ENCODE results near the gene FRMD3.
A peak's percentile ranks its signal among the peaks of the same experiment; 100 is the strongest.

Gene FRMD3

DNA sequence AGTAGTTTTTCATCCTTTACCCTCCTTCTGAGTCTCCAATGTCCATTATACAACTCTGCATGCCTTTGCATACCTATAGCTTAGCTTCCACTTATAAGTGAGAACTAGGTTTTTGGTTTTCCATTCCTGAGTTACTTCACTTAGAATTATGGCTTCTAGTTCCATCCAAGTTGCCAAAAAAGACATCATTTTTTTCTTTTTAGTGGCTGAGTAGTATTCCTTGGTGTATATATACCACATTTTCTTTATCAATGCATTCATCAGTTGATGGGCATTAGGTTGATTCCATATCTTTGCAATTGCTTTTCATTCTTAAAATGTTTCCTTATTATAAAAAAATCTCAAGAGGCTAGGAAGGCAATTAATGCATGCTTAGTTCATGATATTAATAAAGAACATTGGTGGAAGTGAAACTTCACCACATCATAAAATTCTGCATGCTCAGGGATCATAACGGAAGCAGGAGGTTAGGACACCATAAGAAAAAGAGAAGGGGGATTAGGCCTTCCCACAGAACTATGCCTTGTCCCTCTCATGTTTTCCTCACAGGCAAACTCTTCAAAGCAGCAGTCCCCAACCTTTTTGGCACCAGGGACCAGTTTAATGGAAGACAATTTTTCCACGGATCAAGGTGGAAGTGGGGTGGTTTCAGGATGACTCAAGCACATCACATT is 105.2 kb downstream of the FRMD3 start:
- no peak overlapping the region for H3K4me3 ChIP-seq (ENCODE audit: low read depth in 1 of 5, low read length in 5 of 5)
- no peak overlapping the region for H3K27ac ChIP-seq (ENCODE audit: low read depth, low read length)
- no peaks in the 10 kb centered on the region for H3K36me3 ChIP-seq (ENCODE audit: control insufficient read depth in 5 of 5, insufficient read depth in 5 of 5, low read length in 5 of 5)
- no peak overlapping the region for H3K9ac ChIP-seq (ENCODE audit: low read length in 5 of 5)
- H3K9me3 ChIP-seq (ENCODE audit: control insufficient read depth in 5 of 5, low read length in 5 of 5), result no peaks in the 10 kb centered on the region
- peaks cover 7 to 41% (median 34%) of the 10 kb centered on the region in 5 donors for H3K4me1 ChIP-seq (ENCODE audit: control insufficient read depth in 5 of 5, insufficient read depth in 5 of 5, low read length in 5 of 5)
- no peaks in the 10 kb centered on the region for H3K27me3 ChIP-seq (ENCODE audit: control insufficient read depth in 5 of 5, insufficient read depth in 4 of 5, low read length in 5 of 5)

DNA sequence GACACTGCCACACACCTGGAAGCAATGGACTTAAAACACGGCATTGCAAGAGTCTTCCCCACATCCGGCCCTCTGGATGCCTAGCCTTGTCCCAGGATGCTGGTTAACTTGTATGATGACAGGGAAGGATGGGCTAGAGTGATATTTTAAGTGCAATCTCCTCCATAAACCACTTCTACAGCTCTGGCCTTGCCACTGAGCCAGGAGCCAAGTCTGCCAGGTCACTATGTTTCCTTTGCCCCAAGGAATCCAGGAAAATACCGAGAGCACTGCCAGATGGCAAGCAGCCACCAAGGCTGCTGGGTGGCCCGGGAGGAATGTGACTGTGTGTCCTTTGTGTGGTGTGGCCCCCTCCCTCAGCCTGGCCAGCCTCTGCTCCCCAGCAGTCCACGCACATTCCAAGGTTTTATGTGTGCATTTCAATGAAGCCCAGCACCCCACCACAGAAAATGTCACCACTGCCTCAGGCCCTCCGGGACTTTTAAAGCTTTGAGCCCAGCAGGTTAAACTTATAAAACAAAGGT is 106.0 kb downstream of the FRMD3 start:
- peak overlapping the region in 2 of 5 donors; percentile 8 to 21 for H3K4me3 ChIP-seq (ENCODE audit: low read depth in 1 of 5, low read length in 5 of 5)
- H3K9ac ChIP-seq (ENCODE audit: low read length in 5 of 5), result no peak overlapping the region
- H3K9me3 ChIP-seq (ENCODE audit: control insufficient read depth in 5 of 5, low read length in 5 of 5), result no peaks in the 10 kb centered on the region
- H3K36me3 ChIP-seq (ENCODE audit: control insufficient read depth in 5 of 5, insufficient read depth in 5 of 5, low read length in 5 of 5), result no peaks in the 10 kb centered on the region
- peaks cover 7 to 44% (median 34%) of the 10 kb centered on the region in 5 donors for H3K4me1 ChIP-seq (ENCODE audit: control insufficient read depth in 5 of 5, insufficient read depth in 5 of 5, low read length in 5 of 5)
- H3K27me3 ChIP-seq (ENCODE audit: control insufficient read depth in 5 of 5, insufficient read depth in 4 of 5, low read length in 5 of 5), result no peaks in the 10 kb centered on the region
- H3K27ac ChIP-seq (ENCODE audit: low read depth, low read length), result peak overlapping the region; percentile 33

DNA sequence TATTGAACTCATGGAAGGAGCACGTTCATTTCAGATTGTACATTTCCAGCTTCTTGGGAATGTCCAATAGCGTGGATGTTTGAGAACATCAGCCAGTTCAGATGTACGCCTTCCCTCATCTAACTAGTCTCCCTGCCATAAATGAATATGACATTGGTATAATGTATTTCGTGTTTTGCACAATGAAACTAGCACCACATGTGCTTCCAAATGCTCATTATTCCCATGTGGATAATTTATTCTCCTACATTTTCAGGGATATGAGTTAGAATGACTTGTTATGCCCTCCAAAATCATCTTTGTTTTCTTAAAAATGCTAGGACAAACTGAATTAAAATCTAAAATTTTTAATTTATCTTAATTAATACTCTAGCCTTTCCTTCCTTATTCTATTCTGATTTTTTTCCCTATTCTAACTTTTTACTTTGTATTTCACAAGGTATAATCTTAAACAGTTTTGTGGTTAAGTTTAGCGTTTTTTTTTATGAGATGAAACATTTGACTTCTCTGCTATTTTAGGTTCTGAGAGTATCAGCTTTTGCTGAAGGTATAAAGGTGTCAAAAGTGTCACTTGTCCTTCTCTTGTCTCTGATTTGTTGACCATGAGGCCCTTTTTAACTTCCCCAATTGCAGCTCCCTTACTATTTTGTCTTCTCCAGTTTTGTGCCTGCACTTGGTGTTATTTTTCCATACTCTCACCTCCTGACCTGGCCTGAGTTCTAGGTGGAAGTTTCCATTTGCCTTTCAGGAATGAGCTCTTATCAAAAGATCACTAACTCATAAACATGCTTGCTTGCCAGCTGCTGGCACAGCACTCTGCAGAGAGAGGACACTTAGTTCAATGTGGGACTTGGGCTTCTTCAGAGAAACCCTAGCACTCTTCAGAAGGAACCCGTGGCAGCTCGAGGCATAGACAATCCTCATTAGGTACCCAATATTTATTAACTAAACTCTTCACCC is 106.8 kb downstream of the FRMD3 start:
- Histone ChIP-seq H3K27me3 (ENCODE audit: control insufficient read depth in 5 of 5, insufficient read depth in 4 of 5, low read length in 5 of 5) (no peaks in the 10 kb centered on the region), H3K27ac (ENCODE audit: low read depth, low read length) (peak overlapping the region; percentile 33), H3K4me1 (ENCODE audit: control insufficient read depth in 5 of 5, insufficient read depth in 5 of 5, low read length in 5 of 5) (peaks cover 7 to 51% (median 40%) of the 10 kb centered on the region in 5 donors), H3K4me3 (ENCODE audit: low read depth in 1 of 5, low read length in 5 of 5) (peak overlapping the region in 2 of 5 donors; percentile 8 to 21), H3K36me3 (ENCODE audit: control insufficient read depth in 5 of 5, insufficient read depth in 5 of 5, low read length in 5 of 5) (no peaks in the 10 kb centered on the region), H3K9ac (ENCODE audit: low read length in 5 of 5) (no peak overlapping the region), H3K9me3 (ENCODE audit: control insufficient read depth in 5 of 5, low read length in 5 of 5) (no peaks in the 10 kb centered on the region)

DNA sequence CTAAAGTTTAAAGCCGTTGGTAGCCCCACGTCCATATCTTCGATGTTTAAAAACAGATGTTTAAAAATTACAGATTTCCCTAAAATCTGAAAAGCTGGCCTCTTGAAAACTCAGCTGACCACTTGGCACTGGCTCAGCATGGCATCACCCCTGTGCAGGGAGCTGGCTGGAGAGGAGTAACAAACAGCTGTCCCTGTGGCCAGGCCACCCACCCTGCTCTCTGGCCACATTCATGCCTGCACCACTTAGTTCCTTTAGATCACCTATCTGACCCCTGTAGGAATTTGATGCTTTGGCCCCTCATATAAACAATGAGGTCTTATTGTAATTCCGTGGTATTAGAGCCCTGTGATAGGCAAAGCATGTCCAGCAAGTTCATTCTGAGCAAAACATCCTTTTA is 107.5 kb downstream of the FRMD3 start:
- Histone ChIP-seq H3K9ac (ENCODE audit: low read length in 5 of 5) (no peak overlapping the region), H3K4me1 (ENCODE audit: control insufficient read depth in 5 of 5, insufficient read depth in 5 of 5, low read length in 5 of 5) (peaks cover 7 to 58% (median 45%) of the 10 kb centered on the region in 5 donors)

DNA sequence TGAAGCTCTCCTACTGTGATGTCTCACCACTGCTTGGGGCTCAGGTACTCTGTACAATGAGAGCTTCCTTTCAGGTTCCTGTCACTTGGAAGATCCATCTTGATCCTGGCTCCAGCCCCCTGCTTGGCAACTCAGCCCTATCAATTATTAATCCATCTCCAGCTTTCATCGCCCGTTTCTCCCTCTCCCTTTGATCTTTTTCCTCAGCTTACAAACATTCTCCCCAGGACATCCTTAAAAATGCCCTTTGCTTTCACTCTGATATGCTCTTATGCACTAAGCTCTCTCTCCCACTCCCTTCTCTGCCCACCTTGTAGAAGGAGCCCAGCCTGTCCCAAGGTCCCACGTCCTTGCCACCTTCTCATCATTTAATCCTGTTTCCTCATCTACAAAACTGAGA is 109.0 kb downstream of the FRMD3 start:
- Histone ChIP-seq H3K4me3 (ENCODE audit: low read depth in 1 of 5, low read length in 5 of 5) (no peak overlapping the region), H3K27me3 (ENCODE audit: control insufficient read depth in 5 of 5, insufficient read depth in 4 of 5, low read length in 5 of 5) (no peaks in the 10 kb centered on the region), H3K27ac (ENCODE audit: low read depth, low read length) (no peak overlapping the region), H3K4me1 (ENCODE audit: control insufficient read depth in 5 of 5, insufficient read depth in 5 of 5, low read length in 5 of 5) (peaks cover 7 to 54% (median 42%) of the 10 kb centered on the region in 5 donors), H3K36me3 (ENCODE audit: control insufficient read depth in 5 of 5, insufficient read depth in 5 of 5, low read length in 5 of 5) (no peaks in the 10 kb centered on the region), H3K9me3 (ENCODE audit: control insufficient read depth in 5 of 5, low read length in 5 of 5) (no peaks in the 10 kb centered on the region), H3K9ac (ENCODE audit: low read length in 5 of 5) (no peak overlapping the region)

More for the DNA sequence above, 107.5 kb downstream of the FRMD3 start:
- no peak overlapping the region for H3K4me3 ChIP-seq (ENCODE audit: low read depth in 1 of 5, low read length in 5 of 5)
- H3K9me3 ChIP-seq (ENCODE audit: control insufficient read depth in 5 of 5, low read length in 5 of 5), result no peaks in the 10 kb centered on the region
- H3K36me3 ChIP-seq (ENCODE audit: control insufficient read depth in 5 of 5, insufficient read depth in 5 of 5, low read length in 5 of 5), result no peaks in the 10 kb centered on the region
- no peaks in the 10 kb centered on the region for H3K27me3 ChIP-seq (ENCODE audit: control insufficient read depth in 5 of 5, insufficient read depth in 4 of 5, low read length in 5 of 5)
- no peak overlapping the region for H3K27ac ChIP-seq (ENCODE audit: low read depth, low read length)

DNA sequence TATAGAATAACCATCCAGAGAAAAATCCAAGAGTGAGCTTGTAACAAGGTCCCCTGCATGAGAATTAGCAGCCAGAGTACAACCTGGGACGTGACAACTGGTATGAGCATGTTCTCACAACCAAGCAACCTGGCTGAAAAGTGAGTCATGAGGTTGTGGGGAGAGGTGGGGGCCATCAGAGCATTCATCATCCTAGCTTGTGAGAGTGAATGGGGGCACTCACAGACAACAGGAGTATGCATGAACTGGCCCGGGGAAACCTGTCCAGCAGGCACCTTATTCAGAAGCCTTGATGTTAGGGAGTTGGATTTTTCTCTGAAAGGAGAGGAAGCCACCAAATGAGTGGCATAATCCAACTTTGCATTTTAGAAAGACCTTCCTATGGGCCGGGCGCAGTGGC is 113.0 kb downstream of the FRMD3 start:
- Histone ChIP-seq H3K36me3 (ENCODE audit: control insufficient read depth in 5 of 5, insufficient read depth in 5 of 5, low read length in 5 of 5) (no peaks in the 10 kb centered on the region), H3K4me1 (ENCODE audit: control insufficient read depth in 5 of 5, insufficient read depth in 5 of 5, low read length in 5 of 5) (peaks cover 0 to 26% (median 16%) of the 10 kb centered on the region in 5 donors), H3K9ac (ENCODE audit: low read length in 5 of 5) (no peak overlapping the region), H3K9me3 (ENCODE audit: control insufficient read depth in 5 of 5, low read length in 5 of 5) (no peaks in the 10 kb centered on the region), H3K27ac (ENCODE audit: low read depth, low read length) (no peak overlapping the region), H3K4me3 (ENCODE audit: low read depth in 1 of 5, low read length in 5 of 5) (no peak overlapping the region), H3K27me3 (ENCODE audit: control insufficient read depth in 5 of 5, insufficient read depth in 4 of 5, low read length in 5 of 5) (no peaks in the 10 kb centered on the region)

DNA sequence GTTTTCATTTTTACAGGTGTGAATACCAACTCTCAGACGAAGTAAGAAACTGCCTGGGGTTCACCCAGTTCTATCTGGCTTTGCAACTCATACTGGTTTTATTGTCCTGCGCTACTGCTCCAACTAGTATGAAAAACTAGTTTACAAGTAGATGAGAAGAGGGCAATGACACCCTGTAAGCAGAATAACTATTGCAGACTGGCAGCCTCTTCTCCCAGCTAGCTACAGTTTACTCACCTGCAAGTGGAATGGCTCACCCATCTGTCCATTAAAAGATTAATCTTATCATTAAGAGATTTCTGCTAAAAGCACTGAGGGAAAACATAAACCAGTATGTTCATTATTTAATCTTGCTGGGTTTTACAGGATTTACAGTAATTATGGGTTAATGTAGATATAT is 113.4 kb downstream of the FRMD3 start:
- Histone ChIP-seq H3K9ac (ENCODE audit: low read length in 5 of 5) (no peak overlapping the region), H3K9me3 (ENCODE audit: control insufficient read depth in 5 of 5, low read length in 5 of 5) (no peaks in the 10 kb centered on the region), H3K4me1 (ENCODE audit: control insufficient read depth in 5 of 5, insufficient read depth in 5 of 5, low read length in 5 of 5) (peaks cover 0 to 26% (median 16%) of the 10 kb centered on the region in 5 donors), H3K27ac (ENCODE audit: low read depth, low read length) (no peak overlapping the region), H3K4me3 (ENCODE audit: low read depth in 1 of 5, low read length in 5 of 5) (no peak overlapping the region), H3K36me3 (ENCODE audit: control insufficient read depth in 5 of 5, insufficient read depth in 5 of 5, low read length in 5 of 5) (no peaks in the 10 kb centered on the region), H3K27me3 (ENCODE audit: control insufficient read depth in 5 of 5, insufficient read depth in 4 of 5, low read length in 5 of 5) (no peaks in the 10 kb centered on the region)

DNA sequence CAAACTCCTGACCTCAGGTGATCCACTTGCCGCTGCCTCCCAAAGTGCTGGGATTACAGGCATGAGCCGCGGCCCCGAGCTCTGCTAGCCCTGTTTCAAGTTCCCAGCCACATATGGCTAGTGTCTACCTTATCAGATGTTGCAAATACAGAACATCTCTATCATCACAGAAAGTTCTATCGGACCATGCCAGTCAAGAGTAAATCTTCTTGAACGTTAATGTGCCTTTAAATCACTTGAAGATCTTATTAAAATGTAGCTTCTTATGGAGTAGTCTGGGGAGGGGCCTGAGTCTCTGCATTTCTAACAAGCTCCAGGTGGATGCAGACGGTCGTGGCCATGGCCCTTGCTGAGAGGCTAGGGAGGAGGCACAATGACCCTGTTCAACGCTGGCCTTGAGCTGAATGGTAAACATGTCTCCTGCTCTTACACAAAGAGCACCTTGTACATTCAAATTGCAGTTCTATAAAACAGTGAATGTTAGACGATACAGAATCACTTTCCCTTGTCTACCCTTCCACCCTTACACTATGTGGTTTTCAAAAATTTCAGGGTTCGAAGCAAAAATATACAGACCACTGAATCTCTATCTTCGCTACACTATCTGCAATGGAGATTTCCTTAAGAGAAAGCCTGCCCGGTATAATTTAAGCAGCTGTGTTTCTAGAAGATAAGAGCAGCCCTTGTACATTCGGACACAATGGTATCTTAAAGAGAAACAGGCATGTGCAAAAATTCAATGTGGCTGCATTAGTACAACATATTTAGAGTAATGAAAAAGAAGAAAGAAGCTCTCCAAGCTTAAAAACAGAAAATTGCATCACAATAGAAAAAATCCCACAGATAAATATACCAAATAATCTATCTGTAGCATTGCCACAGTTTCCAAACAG is 114.1 kb downstream of the FRMD3 start:
- H3K27ac ChIP-seq (ENCODE audit: low read depth, low read length), result no peak overlapping the region

DNA sequence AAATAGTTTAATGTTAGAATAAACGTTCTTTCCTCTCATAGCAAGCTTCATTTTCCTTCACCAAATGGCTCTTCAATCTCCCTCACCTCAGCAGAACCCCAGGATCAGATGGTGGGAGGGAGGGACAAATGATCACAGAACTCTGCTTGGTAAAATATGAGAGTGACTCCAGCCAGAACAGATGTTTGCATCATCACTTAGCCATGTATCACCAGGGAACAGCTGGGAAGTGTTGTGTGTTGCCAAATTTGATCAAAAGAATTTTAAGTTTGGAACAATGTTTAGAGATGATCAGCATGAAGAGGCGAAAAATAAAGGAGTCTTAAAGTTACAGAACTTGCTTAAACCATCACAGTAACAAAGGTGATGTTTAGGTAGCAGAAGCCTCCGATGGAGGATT is 115.7 kb downstream of the FRMD3 start:
- peaks cover 0 to 23% (median 16%) of the 10 kb centered on the region in 5 donors for H3K4me1 ChIP-seq (ENCODE audit: control insufficient read depth in 5 of 5, insufficient read depth in 5 of 5, low read length in 5 of 5)
- H3K27ac ChIP-seq (ENCODE audit: low read depth, low read length), result no peak overlapping the region
- no peaks in the 10 kb centered on the region for H3K9me3 ChIP-seq (ENCODE audit: control insufficient read depth in 5 of 5, low read length in 5 of 5)
- H3K4me3 ChIP-seq (ENCODE audit: low read depth in 1 of 5, low read length in 5 of 5), result no peak overlapping the region
- H3K27me3 ChIP-seq (ENCODE audit: control insufficient read depth in 5 of 5, insufficient read depth in 4 of 5, low read length in 5 of 5), result no peaks in the 10 kb centered on the region
- no peaks in the 10 kb centered on the region for H3K36me3 ChIP-seq (ENCODE audit: control insufficient read depth in 5 of 5, insufficient read depth in 5 of 5, low read length in 5 of 5)
- no peak overlapping the region for H3K9ac ChIP-seq (ENCODE audit: low read length in 5 of 5)

More for the DNA sequence above, 114.1 kb downstream of the FRMD3 start:
- Histone ChIP-seq H3K9me3 (ENCODE audit: control insufficient read depth in 5 of 5, low read length in 5 of 5) (no peaks in the 10 kb centered on the region), H3K27me3 (ENCODE audit: control insufficient read depth in 5 of 5, insufficient read depth in 4 of 5, low read length in 5 of 5) (no peaks in the 10 kb centered on the region), H3K36me3 (ENCODE audit: control insufficient read depth in 5 of 5, insufficient read depth in 5 of 5, low read length in 5 of 5) (no peaks in the 10 kb centered on the region), H3K9ac (ENCODE audit: low read length in 5 of 5) (no peak overlapping the region), H3K4me1 (ENCODE audit: control insufficient read depth in 5 of 5, insufficient read depth in 5 of 5, low read length in 5 of 5) (peaks cover 0 to 23% (median 16%) of the 10 kb centered on the region in 5 donors), H3K4me3 (ENCODE audit: low read depth in 1 of 5, low read length in 5 of 5) (no peak overlapping the region)

All from subcutaneous abdominal adipose tissue (tissue), 5 donors.